K562 (cell line): ENCODE data around the gene MFSD12.

ENCODE experiments used
- BCL6 ChIP-seq: fragments of 250-450 bp; sonication (Bioruptor Pico); IDR thresholded peaks from 2 replicates; pipeline ENCODE4 v1.4.0; 2020
- CBX2 ChIP-seq: fragments of 200-600 bp; sonication (generic); IDR thresholded peaks from one replicate; pipeline ENCODE4 v1.6.1; 2012; ENCODE audit warnings: mild to moderate bottlenecking, low read length, inconsistent platforms; ENCODE audit not compliant: insufficient read depth, poor library complexity, severe bottlenecking
- FOXJ3 ChIP-seq: sonication (generic); formaldehyde crosslinking; IDR thresholded peaks from 2 replicates; pipeline ENCODE4 v1.4.0; 2020; ENCODE audit warnings: mild to moderate bottlenecking, missing genetic modification reagents
- POLR2AphosphoS2 ChIP-seq: IDR thresholded peaks from 2 replicates; pipeline ENCODE4 v1.6.1; 2012; ENCODE audit warnings: low read length, improper control_type of control experiment
- TBP ChIP-seq: optimal IDR thresholded peaks from 2 replicates; pipeline ENCODE3; 2011; ENCODE audit warnings: low read depth, low read length, improper control_type of control experiment
- ZKSCAN3 ChIP-seq: fragments of 250-450 bp; sonication (Bioruptor Pico); IDR thresholded peaks from 2 replicates; pipeline ENCODE4 v1.4.0; 2020
- ZNF224 ChIP-seq: sonication (generic); formaldehyde crosslinking; IDR thresholded peaks from 2 replicates; pipeline ENCODE4 v1.8.0; 2022; ENCODE audit warnings: mild to moderate bottlenecking, missing genetic modification reagents
- TF ChIP-seq, protein P1 (sequence below), 3 experiments: IDR thresholded peaks in 2 of 3; conservative IDR thresholded peaks in 1 of 3; 2 replicates each; pipeline ENCODE4 v1.5.1; 2011 to 2012; ENCODE audit warnings: low read length in 3 of 3, mild to moderate bottlenecking in 3 of 3, control low read depth in 2 of 3, improper control_type of control experiment in 1 of 3, inconsistent platforms in 1 of 3, low read depth in 1 of 3, mixed read lengths in 1 of 3, moderate library complexity in 1 of 3; ENCODE audit not compliant: insufficient read depth in 2 of 3
- TF ChIP-seq, protein P2 (sequence below): sonication (generic); formaldehyde crosslinking; IDR thresholded peaks from 2 replicates; pipeline ENCODE4 v1.8.0; 2022; ENCODE audit warnings: mild to moderate bottlenecking, low read depth, missing genetic modification reagents
- TF ChIP-seq, protein P3 (sequence below): sonication (generic); formaldehyde crosslinking; IDR thresholded peaks from 2 replicates; pipeline ENCODE4 v1.9.0; 2022; ENCODE audit warnings: mild to moderate bottlenecking, missing genetic modification reagents
- TF ChIP-seq, protein P4 (sequence below): fragments of 200-800 bp; sonication (Bioruptor generic); IDR thresholded peaks from 2 replicates; pipeline ENCODE4 v1.6.1; 2017; ENCODE audit warnings: missing genetic modification characterization, missing compliant biosample characterization

DNA sequence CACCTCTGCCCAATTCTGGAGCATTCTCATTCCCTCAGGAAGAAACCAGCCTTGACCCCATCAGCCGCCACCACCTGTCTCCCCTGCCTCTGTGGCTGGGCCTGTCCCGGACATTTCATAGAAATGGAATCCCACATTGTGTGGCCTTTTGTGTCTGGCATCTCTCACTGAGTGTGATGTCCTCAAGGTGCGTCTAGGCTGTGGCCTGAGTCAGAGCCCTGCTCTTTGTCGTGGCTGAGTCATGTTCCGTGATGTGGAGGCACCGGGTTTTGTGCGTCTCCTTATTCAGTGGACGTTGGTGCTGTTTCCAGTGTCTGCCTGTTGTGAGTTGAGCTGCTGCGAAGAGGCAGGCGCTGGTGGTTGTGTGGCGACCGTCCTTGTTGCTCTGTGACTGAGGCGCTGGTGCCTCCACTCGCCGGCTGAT is 47.8 kb downstream of the MFSD12 start:
- TF ChIP-seq CBX2: no peak
- TF ChIP-seq, protein P1, sequence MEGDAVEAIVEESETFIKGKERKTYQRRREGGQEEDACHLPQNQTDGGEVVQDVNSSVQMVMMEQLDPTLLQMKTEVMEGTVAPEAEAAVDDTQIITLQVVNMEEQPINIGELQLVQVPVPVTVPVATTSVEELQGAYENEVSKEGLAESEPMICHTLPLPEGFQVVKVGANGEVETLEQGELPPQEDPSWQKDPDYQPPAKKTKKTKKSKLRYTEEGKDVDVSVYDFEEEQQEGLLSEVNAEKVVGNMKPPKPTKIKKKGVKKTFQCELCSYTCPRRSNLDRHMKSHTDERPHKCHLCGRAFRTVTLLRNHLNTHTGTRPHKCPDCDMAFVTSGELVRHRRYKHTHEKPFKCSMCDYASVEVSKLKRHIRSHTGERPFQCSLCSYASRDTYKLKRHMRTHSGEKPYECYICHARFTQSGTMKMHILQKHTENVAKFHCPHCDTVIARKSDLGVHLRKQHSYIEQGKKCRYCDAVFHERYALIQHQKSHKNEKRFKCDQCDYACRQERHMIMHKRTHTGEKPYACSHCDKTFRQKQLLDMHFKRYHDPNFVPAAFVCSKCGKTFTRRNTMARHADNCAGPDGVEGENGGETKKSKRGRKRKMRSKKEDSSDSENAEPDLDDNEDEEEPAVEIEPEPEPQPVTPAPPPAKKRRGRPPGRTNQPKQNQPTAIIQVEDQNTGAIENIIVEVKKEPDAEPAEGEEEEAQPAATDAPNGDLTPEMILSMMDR (IDR thresholded peaks at IDR 0.05 in 2 of 3, conservative IDR thresholded peaks at IDR 0.05 in 1 of 3; ENCODE audit: insufficient read depth in 2 of 3, low read depth in 1 of 3, low read length in 3 of 3): no peak
- no peak for TF ChIP-seq BCL6 (CRISPR knock-in tag)
- TF ChIP-seq FOXJ3 (CRISPR knock-in tag): no peak
- TF ChIP-seq, protein P2, sequence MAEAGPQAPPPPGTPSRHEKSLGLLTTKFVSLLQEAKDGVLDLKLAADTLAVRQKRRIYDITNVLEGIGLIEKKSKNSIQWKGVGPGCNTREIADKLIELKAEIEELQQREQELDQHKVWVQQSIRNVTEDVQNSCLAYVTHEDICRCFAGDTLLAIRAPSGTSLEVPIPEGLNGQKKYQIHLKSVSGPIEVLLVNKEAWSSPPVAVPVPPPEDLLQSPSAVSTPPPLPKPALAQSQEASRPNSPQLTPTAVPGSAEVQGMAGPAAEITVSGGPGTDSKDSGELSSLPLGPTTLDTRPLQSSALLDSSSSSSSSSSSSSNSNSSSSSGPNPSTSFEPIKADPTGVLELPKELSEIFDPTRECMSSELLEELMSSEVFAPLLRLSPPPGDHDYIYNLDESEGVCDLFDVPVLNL (CRISPR knock-in tag): no peak
- no peak for TF ChIP-seq TBP
- TF ChIP-seq ZNF224 (CRISPR knock-in tag): no peak
- TF ChIP-seq, protein P3, sequence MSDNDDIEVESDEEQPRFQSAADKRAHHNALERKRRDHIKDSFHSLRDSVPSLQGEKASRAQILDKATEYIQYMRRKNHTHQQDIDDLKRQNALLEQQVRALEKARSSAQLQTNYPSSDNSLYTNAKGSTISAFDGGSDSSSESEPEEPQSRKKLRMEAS: no peak
- TF ChIP-seq, protein P4, sequence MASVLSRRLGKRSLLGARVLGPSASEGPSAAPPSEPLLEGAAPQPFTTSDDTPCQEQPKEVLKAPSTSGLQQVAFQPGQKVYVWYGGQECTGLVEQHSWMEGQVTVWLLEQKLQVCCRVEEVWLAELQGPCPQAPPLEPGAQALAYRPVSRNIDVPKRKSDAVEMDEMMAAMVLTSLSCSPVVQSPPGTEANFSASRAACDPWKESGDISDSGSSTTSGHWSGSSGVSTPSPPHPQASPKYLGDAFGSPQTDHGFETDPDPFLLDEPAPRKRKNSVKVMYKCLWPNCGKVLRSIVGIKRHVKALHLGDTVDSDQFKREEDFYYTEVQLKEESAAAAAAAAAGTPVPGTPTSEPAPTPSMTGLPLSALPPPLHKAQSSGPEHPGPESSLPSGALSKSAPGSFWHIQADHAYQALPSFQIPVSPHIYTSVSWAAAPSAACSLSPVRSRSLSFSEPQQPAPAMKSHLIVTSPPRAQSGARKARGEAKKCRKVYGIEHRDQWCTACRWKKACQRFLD (CRISPR knock-in tag): no peak
- no peak for TF ChIP-seq ZKSCAN3 (CRISPR knock-in tag)
- TF ChIP-seq POLR2AphosphoS2: no peak
